ENCODE data around the gene RUBCNL. TPM values are rescaled to one million over a fixed set of nuclear protein-coding genes. Genes with fewer than 3 reads are reported as not detected.

The RUBCNL gene
- total and polyA plus RNA-seq, 4 donors, result 0.36 to 4.2 (median 0.96) TPM

DNA sequence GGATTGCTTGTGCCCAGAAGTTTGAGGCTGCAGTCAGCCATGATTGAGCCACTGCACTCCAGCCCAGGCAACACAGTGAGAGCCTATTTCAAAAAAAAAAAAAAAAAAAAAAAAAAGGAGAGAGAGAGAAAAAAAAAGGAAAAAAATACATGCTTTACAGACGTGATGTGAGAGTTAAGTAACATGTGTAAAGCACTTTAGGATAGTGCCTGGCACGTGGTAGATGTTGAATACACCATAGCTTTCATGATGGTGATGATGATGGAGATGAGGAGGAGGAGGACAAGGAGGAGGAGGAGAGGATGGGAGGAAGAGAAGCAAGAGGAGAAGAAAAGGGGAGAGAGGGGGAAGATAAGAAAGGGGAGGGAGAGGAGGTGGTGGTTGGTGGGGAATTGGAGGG is 15.1 kb upstream of the RUBCNL start (continued):
- TF ChIP-seq, protein P1, sequence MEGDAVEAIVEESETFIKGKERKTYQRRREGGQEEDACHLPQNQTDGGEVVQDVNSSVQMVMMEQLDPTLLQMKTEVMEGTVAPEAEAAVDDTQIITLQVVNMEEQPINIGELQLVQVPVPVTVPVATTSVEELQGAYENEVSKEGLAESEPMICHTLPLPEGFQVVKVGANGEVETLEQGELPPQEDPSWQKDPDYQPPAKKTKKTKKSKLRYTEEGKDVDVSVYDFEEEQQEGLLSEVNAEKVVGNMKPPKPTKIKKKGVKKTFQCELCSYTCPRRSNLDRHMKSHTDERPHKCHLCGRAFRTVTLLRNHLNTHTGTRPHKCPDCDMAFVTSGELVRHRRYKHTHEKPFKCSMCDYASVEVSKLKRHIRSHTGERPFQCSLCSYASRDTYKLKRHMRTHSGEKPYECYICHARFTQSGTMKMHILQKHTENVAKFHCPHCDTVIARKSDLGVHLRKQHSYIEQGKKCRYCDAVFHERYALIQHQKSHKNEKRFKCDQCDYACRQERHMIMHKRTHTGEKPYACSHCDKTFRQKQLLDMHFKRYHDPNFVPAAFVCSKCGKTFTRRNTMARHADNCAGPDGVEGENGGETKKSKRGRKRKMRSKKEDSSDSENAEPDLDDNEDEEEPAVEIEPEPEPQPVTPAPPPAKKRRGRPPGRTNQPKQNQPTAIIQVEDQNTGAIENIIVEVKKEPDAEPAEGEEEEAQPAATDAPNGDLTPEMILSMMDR (IDR thresholded peaks at IDR 0.05; ENCODE audit: low read depth, low read length, missing input control), result no peak

DNA sequence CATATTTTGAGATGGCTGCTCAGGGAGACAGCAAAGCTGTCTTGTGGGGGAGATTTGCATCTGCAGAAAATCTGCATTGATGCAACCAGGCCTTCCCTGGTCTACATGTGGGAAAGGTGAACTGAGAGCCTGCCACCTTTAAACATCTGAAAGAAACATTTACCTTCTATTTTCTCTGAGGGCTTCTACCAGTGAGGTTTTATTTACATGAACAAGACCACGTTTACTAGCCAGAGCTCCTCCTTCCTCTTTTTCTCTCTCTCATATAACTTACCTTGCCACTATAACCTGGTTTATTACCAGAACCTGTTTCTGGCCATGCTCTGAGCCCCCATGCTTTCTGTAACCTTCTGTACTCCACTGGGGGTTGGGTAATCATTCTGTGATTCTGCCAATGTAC is 14.4 kb upstream of the RUBCNL start:
- TF ChIP-seq, protein P2, sequence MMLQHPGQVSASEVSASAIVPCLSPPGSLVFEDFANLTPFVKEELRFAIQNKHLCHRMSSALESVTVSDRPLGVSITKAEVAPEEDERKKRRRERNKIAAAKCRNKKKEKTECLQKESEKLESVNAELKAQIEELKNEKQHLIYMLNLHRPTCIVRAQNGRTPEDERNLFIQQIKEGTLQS (IDR thresholded peaks at IDR 0.05), result no peak
- TF ChIP-seq TAF1 (conservative IDR thresholded peaks at IDR 0.05) (no peak), YY1 (IDR thresholded peaks at IDR 0.05) (no peak), RAD21 (IDR thresholded peaks at IDR 0.05) (no peak), EGR1 (IDR thresholded peaks at IDR 0.05; ENCODE audit: low read depth in 2 of 2) (no peak), JUND (IDR thresholded peaks at IDR 0.05) (no peak), HNF4A (conservative IDR thresholded peaks at IDR 0.05) (no peak), FOXA2 (IDR thresholded peaks at IDR 0.05) (no peak), HNF4G (IDR thresholded peaks at IDR 0.05) (no peak), GABPA (IDR thresholded peaks at IDR 0.05 in 1 of 2, conservative IDR thresholded peaks at IDR 0.05 in 1 of 2) (no peak), FOXA1 (IDR thresholded peaks at IDR 0.05) (no peak), NR2F2 (IDR thresholded peaks at IDR 0.05) (no peak), RXRA (IDR thresholded peaks at IDR 0.05) (no peak)
- TF ChIP-seq, protein P3, sequence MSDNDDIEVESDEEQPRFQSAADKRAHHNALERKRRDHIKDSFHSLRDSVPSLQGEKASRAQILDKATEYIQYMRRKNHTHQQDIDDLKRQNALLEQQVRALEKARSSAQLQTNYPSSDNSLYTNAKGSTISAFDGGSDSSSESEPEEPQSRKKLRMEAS (IDR thresholded peaks at IDR 0.05), result no peak
- TF ChIP-seq, protein P4, sequence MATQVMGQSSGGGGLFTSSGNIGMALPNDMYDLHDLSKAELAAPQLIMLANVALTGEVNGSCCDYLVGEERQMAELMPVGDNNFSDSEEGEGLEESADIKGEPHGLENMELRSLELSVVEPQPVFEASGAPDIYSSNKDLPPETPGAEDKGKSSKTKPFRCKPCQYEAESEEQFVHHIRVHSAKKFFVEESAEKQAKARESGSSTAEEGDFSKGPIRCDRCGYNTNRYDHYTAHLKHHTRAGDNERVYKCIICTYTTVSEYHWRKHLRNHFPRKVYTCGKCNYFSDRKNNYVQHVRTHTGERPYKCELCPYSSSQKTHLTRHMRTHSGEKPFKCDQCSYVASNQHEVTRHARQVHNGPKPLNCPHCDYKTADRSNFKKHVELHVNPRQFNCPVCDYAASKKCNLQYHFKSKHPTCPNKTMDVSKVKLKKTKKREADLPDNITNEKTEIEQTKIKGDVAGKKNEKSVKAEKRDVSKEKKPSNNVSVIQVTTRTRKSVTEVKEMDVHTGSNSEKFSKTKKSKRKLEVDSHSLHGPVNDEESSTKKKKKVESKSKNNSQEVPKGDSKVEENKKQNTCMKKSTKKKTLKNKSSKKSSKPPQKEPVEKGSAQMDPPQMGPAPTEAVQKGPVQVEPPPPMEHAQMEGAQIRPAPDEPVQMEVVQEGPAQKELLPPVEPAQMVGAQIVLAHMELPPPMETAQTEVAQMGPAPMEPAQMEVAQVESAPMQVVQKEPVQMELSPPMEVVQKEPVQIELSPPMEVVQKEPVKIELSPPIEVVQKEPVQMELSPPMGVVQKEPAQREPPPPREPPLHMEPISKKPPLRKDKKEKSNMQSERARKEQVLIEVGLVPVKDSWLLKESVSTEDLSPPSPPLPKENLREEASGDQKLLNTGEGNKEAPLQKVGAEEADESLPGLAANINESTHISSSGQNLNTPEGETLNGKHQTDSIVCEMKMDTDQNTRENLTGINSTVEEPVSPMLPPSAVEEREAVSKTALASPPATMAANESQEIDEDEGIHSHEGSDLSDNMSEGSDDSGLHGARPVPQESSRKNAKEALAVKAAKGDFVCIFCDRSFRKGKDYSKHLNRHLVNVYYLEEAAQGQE (IDR thresholded peaks at IDR 0.05), result no peak
- TF ChIP-seq, protein P1 (IDR thresholded peaks at IDR 0.05; ENCODE audit: low read depth, low read length, missing input control), result no peak
- no peak for DNase-seq (ENCODE audit: low spot score)
- Histone ChIP-seq H3K4me1 (ENCODE audit: control insufficient read depth in 4 of 4, insufficient read depth in 4 of 4, low read length in 3 of 4) (no peaks in the 10 kb centered on the region), H3K27ac (ENCODE audit: low read depth in 1 of 2, low read length in 2 of 2) (no peak overlapping the region), H3K9me3 (ENCODE audit: control insufficient read depth in 4 of 4, low read length in 3 of 4) (no peaks in the 10 kb centered on the region), H3K4me3 (ENCODE audit: low read depth in 1 of 3, low read length in 3 of 3) (no peak overlapping the region), H3K27me3 (ENCODE audit: control insufficient read depth in 4 of 4, insufficient read depth in 4 of 4, low read length in 3 of 4) (peaks cover 0 to 3% (median 0%) of the 10 kb centered on the region in 4 donors), H3K36me3 (ENCODE audit: control insufficient read depth in 4 of 4, insufficient read depth in 3 of 4, low read depth in 1 of 4, low read length in 3 of 4) (no peaks in the 10 kb centered on the region), H3K9ac (ENCODE audit: low read depth in 1 of 2, low read length in 2 of 2) (no peak overlapping the region)
- WGBS, result 16% methylated on average over 1 of the region's 1 CpG

All from liver (tissue), 9 donors.